DND-41 (cell line): ENCODE measurements around the gene USP8.

Source experiments
- ATAC-seq: fragments of 200-7000 bp; cut with Tn5 transposase; 3 replicates; pipeline ENCODE4 v1.9.1; 2021; ENCODE audit warnings: low read depth; ENCODE audit not compliant: insufficient read depth
- DNase-seq: peaks from one replicate; pipeline ENCODE4 v3.0.0-alpha.2; 2020
- H2AFZ ChIP-seq: 2 replicates; pipeline ENCODE4 v1.6.0; 2012; ENCODE audit warnings: low read depth, low read length
- H3K27ac ChIP-seq: 2 replicates; pipeline ENCODE4 v1.5.1; 2012; ENCODE audit warnings: low read length, inconsistent platforms
- H3K27me3 ChIP-seq: fragments of 200-600 bp; sonication (generic); 2 replicates; pipeline ENCODE4 v1.6.0; 2012; ENCODE audit warnings: low read length, mild to moderate bottlenecking, inconsistent platforms; ENCODE audit not compliant: insufficient read depth, poor library complexity
- H3K36me3 ChIP-seq: 2 replicates; pipeline ENCODE4 v1.5.1; 2012; ENCODE audit warnings: low read length, inconsistent platforms; ENCODE audit not compliant: insufficient read depth
- H3K4me1 ChIP-seq: 2 replicates; pipeline ENCODE4 v1.5.1; 2012; ENCODE audit warnings: mild to moderate bottlenecking, low read length; ENCODE audit not compliant: insufficient read depth
- H3K4me2 ChIP-seq: 2 replicates; pipeline ENCODE4 v1.6.0; 2012; ENCODE audit warnings: mild to moderate bottlenecking, moderate library complexity, low read length, inconsistent platforms; ENCODE audit not compliant: insufficient read depth
- H3K4me3 ChIP-seq, 2 experiments: fragments of 200-600 bp in 1 of 2; shearing (Covaris generic) in 1 of 2; 2 replicates each; pipeline ENCODE4 v1.5.1; 2012 to 2016; ENCODE audit warnings: inconsistent platforms in 2 of 2, low read length in 2 of 2, mild to moderate bottlenecking in 2 of 2, low read depth in 1 of 2, moderate library complexity in 1 of 2
- H3K79me2 ChIP-seq: 2 replicates; pipeline ENCODE4 v1.6.0; 2012; ENCODE audit warnings: low read length, inconsistent platforms; ENCODE audit not compliant: insufficient read depth
- H3K9ac ChIP-seq: 2 replicates; pipeline ENCODE4 v1.6.0; 2012; ENCODE audit warnings: low read depth, mild to moderate bottlenecking, inconsistent platforms, low read length, moderate library complexity
- H3K9me3 ChIP-seq: 2 replicates; pipeline ENCODE4 v1.5.1; 2012; ENCODE audit warnings: low read length, moderate library complexity, mild to moderate bottlenecking, inconsistent platforms; ENCODE audit not compliant: insufficient read depth, severe bottlenecking
- H4K20me1 ChIP-seq: 2 replicates; pipeline ENCODE4 v1.6.0; 2012; ENCODE audit warnings: low read length; ENCODE audit not compliant: insufficient read depth
- CTCF ChIP-seq: IDR thresholded peaks from 2 replicates; pipeline ENCODE4 v1.5.1; 2012; ENCODE audit warnings: borderline replicate concordance, low read length, moderate library complexity, mild to moderate bottlenecking; ENCODE audit not compliant: poor library complexity, severe bottlenecking; ENCODE audit errors: extremely low read depth
- EZH2 ChIP-seq: IDR thresholded peaks from 3 replicates; pipeline ENCODE4 v1.6.1; 2012; ENCODE audit warnings: borderline replicate concordance, low read depth, mild to moderate bottlenecking, moderate library complexity, low read length, inconsistent platforms; ENCODE audit not compliant: severe bottlenecking

The USP8 gene

GRCh38 chr15:50463423-50464358, 39.5 kb downstream of the USP8 start:
- DNase-seq (no peak), ATAC-seq (no peak)
- Histone ChIP-seq H3K9me3 (no peaks in the 10 kb centered on the region), H3K4me2 (no peak overlapping the region), H3K9ac (no peak overlapping the region), H4K20me1 (no peaks in the 10 kb centered on the region), H2AFZ (no peak overlapping the region), H3K4me1 (no peaks in the 10 kb centered on the region), H3K36me3 (peaks cover 25% of the 10 kb centered on the region; the same call in 1 of the 2 replicates), H3K27me3 (no peaks in the 10 kb centered on the region), H3K79me2 (no peaks in the 10 kb centered on the region), H3K4me3 (no peak overlapping the region), H3K27ac (no peak overlapping the region)
- TF ChIP-seq CTCF, result no peak
- no peak for TF ChIP-seq EZH2

GRCh38 chr15:50471072-50471471, 46.9 kb downstream of the USP8 start:
- DNase-seq (no peak), ATAC-seq (no peak)
- TF ChIP-seq EZH2 (no peak), CTCF (no peak)
- no peaks in the 10 kb centered on the region for H3K27me3 ChIP-seq
- H3K4me3 ChIP-seq, result no peak overlapping the region
- H3K9me3 ChIP-seq, result no peaks in the 10 kb centered on the region
- no peaks in the 10 kb centered on the region for H4K20me1 ChIP-seq
- no peak overlapping the region for H3K9ac ChIP-seq
- H3K79me2 ChIP-seq, result no peaks in the 10 kb centered on the region
- no peak overlapping the region for H3K4me2 ChIP-seq
- H3K36me3 ChIP-seq, result peaks cover 20% of the 10 kb centered on the region; the same call in 1 of the 2 replicates
- H3K27ac ChIP-seq, result no peak overlapping the region
- H2AFZ ChIP-seq, result no peak overlapping the region
- no peaks in the 10 kb centered on the region for H3K4me1 ChIP-seq

- H3K27ac ChIP-seq, result no peak overlapping the region
- H3K9ac ChIP-seq, result no peak overlapping the region
- H4K20me1 ChIP-seq, result no peaks in the 10 kb centered on the region
- no peak for TF ChIP-seq CTCF
- TF ChIP-seq EZH2, result no peak
- H3K27me3 ChIP-seq, result no peaks in the 10 kb centered on the region
- H3K79me2 ChIP-seq, result no peaks in the 10 kb centered on the region
- H3K4me1 ChIP-seq, result no peaks in the 10 kb centered on the region
- H3K36me3 ChIP-seq, result peaks cover 39% of the 10 kb centered on the region; the same call in 1 of the 2 replicates
- H2AFZ ChIP-seq, result no peak overlapping the region
- DNase-seq (no peak), ATAC-seq (no peak)
- no peak overlapping the region for H3K4me3 ChIP-seq
- no peak overlapping the region for H3K4me2 ChIP-seq
- H3K9me3 ChIP-seq, result no peaks in the 10 kb centered on the region
Measured at GRCh38 chr15:50476143-50476542, 51.9 kb downstream of the USP8 start.
